MM.1S (cell line): ENCODE results near the gene EPB41.

Experiments used
- CTCF ChIP-seq: fragments of 300-600 bp; sonication (generic); IDR thresholded peaks from 2 replicates; pipeline ENCODE4 v1.5.1; 2016; ENCODE audit warnings: antibody characterized with exemption, low read length, mixed read lengths
- EZH2phosphoT487 ChIP-seq: fragments of 300-600 bp; sonication (generic); IDR thresholded peaks from 2 replicates; pipeline ENCODE4 v1.6.1; 2018; ENCODE audit warnings: antibody characterized with exemption, low read length

GRCh38 chr1:28965271-28965870, 51.0 kb downstream of the EPB41 start:
- no peak for TF ChIP-seq CTCF
- TF ChIP-seq EZH2phosphoT487 = no peak
